GM13976 (cell line): ENCODE results near the gene CIP2A.

Experiments used
- DNase-seq: peaks from one replicate; pipeline ENCODE4 v3.0.0; 2012; ENCODE audit warnings: low spot score
- in situ Hi-C: fragments of 300-500 bp; cut with MboI; formaldehyde crosslinking; loops from one replicate; pipeline ENCODE4 v1.12.0; 2022; ENCODE audit warnings: low sequenced_read_pairs, mixed read lengths, inconsistent platforms; ENCODE audit not compliant: unreplicated experiment
- TF ChIP-seq, protein P1 (sequence below): IDR thresholded peaks from 2 replicates; pipeline ENCODE4 v1.5.1; 2012; ENCODE audit warnings: borderline replicate concordance, mild to moderate bottlenecking; ENCODE audit not compliant: insufficient read depth; ENCODE audit errors: extremely low read depth, missing control alignments, control extremely low read depth

Gene CIP2A

DNA sequence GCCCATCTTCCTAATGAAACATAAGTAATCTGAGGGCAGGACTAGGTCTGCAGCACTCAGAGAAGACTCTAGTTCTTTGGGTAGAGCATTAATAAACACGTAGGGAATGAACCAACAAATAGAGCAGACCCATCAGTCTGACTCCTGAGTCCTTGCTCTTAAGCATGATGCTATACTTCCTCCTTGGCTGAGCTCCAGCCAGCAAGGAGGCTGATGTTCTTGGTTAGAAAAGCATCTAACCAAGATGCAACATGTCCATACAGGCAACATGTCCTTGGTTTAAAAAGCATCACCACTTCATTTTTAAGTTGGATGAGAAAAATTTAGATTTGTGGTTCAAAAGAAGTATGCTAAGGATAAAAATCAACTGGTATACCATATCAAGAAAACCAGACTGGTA lies 70.3 kb downstream of the CIP2A start:
- in situ Hi-C loops = no loop called here
- no peak for DNase-seq
- TF ChIP-seq, protein P1, sequence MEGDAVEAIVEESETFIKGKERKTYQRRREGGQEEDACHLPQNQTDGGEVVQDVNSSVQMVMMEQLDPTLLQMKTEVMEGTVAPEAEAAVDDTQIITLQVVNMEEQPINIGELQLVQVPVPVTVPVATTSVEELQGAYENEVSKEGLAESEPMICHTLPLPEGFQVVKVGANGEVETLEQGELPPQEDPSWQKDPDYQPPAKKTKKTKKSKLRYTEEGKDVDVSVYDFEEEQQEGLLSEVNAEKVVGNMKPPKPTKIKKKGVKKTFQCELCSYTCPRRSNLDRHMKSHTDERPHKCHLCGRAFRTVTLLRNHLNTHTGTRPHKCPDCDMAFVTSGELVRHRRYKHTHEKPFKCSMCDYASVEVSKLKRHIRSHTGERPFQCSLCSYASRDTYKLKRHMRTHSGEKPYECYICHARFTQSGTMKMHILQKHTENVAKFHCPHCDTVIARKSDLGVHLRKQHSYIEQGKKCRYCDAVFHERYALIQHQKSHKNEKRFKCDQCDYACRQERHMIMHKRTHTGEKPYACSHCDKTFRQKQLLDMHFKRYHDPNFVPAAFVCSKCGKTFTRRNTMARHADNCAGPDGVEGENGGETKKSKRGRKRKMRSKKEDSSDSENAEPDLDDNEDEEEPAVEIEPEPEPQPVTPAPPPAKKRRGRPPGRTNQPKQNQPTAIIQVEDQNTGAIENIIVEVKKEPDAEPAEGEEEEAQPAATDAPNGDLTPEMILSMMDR = no peak

- in situ Hi-C loops = no loop called here
- DNase-seq = no peak
- TF ChIP-seq, protein P1 = no peak
Measured at GRCh38 chr3:108516881-108517280, 72.4 kb downstream of the CIP2A start.

DNA sequence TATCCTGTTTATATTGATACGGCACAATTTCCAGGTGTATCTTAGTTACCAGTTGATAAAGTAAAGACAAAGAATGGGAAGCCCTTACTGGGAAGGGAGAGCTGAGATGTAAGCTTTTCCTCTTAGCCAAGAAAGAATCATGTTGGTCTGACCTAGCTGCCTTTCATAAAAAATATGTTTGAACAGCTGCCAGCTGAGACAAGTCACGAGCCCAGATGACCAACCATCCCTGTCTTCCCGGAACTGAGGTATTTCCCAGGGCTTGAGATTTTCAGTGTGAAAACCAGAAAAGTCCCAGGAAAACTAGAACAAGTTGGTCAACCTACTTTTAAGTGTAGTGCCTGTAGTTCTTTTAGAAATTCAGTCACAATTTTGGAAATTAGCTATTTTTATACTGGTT lies 75.3 kb downstream of the CIP2A start:
- TF ChIP-seq, protein P1 = no peak
- in situ Hi-C loops = no loop called here
- DNase-seq = no peak

- in situ Hi-C loops = no loop called here
- TF ChIP-seq, protein P1 = no peak
- DNase-seq = no peak
Measured at GRCh38 chr3:108512671-108513070, 76.6 kb downstream of the CIP2A start.

GRCh38 chr3:108511490-108511889 lies 77.7 kb downstream of the CIP2A start:
- TF ChIP-seq, protein P1 = no peak
- DNase-seq = no peak
- in situ Hi-C loops = no loop called here

DNA sequence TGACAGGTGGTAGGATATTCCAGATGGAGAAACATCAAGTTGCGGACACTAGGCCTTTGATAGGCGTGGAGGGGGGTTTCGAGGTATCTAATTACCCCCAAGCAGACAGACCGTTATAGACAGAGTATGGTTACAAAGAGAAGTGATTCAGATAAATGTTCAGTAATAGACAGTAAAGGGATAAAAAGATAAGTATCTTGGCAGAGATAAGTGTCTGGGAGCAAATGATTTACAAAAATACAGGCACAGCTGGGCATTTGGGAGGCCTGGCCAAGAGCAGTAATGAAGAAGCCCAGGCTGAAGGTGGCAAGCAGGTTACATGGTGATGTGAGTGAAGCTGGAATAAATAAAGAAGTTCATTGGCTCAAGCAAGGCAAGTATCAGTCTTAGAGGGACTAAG lies 78.2 kb downstream of the CIP2A start:
- in situ Hi-C loops = no loop called here

More for the DNA sequence above, 78.2 kb downstream of the CIP2A start:
- DNase-seq = no peak
- TF ChIP-seq, protein P1 = no peak
